H1 (cell line): Measurements from ENCODE around the gene COPG1. TPM values are rescaled to one million over a fixed set of nuclear protein-coding genes. Genes with fewer than 3 reads are reported as not detected.

Experiments used
- BRCA1 ChIP-seq: IDR thresholded peaks from 2 replicates; pipeline ENCODE4 v1.6.1; 2012; ENCODE audit warnings: low read depth, low read length, improper control_type of control experiment
- NANOG ChIP-seq: IDR thresholded peaks from 2 replicates; pipeline ENCODE4 v1.6.1; 2011; ENCODE audit warnings: low read length, low read depth, mild to moderate bottlenecking, inconsistent platforms; ENCODE audit not compliant: insufficient read depth, poor library complexity, severe bottlenecking
- RAD21 ChIP-seq, 2 experiments: IDR thresholded peaks in 1 of 2; conservative IDR thresholded peaks in 1 of 2; 2 replicates each; pipeline ENCODE4 v1.6.1; 2011; ENCODE audit warnings: low read depth in 2 of 2, low read length in 2 of 2, improper control_type of control experiment in 1 of 2, inconsistent platforms in 1 of 2, mild to moderate bottlenecking in 1 of 2, moderate library complexity in 1 of 2
- SP1 ChIP-seq: IDR thresholded peaks from 2 replicates; pipeline ENCODE4 v1.6.1; 2011; ENCODE audit warnings: low read depth, low read length
- polyA plus RNA-seq, 7 experiments: library from polyadenylated mRNA; depleted of rRNA in 3 of 7; stranded (reverse) in 5 of 7; unstranded in 2 of 7; fragments of >200 nt in 5 of 7; fragments of 200-250 nt in 2 of 7; gene quantifications; 1 replicate in 5 of 7; 2 replicates in 1 of 7; 4 replicates in 1 of 7; pipeline versions ENCODE4 v1.2.1 to v1.2.3, GENCODE V29; 2011 to 2013; ENCODE audit warnings: missing spikeins in 2 of 7, mixed read lengths in 2 of 7
- total RNA-seq: library from RNA; stranded (reverse); fragmentation: NEBNext Ultra II Directional; extraction: Animal tissue kit (Norgen Biotek cat#: 25700); gene quantifications from 2 replicates; pipeline ENCODE4 v1.2.1, GENCODE V29; 2021

COPG1 gene
- total and polyA plus RNA-seq, 2 of the 8 experiments (the other 6 are each of a cell fraction or from before 2014, with no cell fraction given): 52.7 to 106 TPM

GRCh38 chr3:129211345-129211744 is 38.1 kb upstream of the COPG1 start (continued):
- no peak for TF ChIP-seq NANOG
- no peak for TF ChIP-seq RAD21 (IDR thresholded peaks at IDR 0.05 in 1 of 2, conservative IDR thresholded peaks at IDR 0.05 in 1 of 2; ENCODE audit: low read depth in 2 of 2, low read length in 2 of 2)
- no peak for TF ChIP-seq BRCA1
- TF ChIP-seq SP1: no peak
